ENCODE data around the gene GRID1.

GRID1 gene

GRCh38 chr10:85983051-85983450, 383.5 kb downstream of the GRID1 start:
- H3K27ac Mint-ChIP-seq: no peak overlapping the region
- TF ChIP-seq, protein P1, sequence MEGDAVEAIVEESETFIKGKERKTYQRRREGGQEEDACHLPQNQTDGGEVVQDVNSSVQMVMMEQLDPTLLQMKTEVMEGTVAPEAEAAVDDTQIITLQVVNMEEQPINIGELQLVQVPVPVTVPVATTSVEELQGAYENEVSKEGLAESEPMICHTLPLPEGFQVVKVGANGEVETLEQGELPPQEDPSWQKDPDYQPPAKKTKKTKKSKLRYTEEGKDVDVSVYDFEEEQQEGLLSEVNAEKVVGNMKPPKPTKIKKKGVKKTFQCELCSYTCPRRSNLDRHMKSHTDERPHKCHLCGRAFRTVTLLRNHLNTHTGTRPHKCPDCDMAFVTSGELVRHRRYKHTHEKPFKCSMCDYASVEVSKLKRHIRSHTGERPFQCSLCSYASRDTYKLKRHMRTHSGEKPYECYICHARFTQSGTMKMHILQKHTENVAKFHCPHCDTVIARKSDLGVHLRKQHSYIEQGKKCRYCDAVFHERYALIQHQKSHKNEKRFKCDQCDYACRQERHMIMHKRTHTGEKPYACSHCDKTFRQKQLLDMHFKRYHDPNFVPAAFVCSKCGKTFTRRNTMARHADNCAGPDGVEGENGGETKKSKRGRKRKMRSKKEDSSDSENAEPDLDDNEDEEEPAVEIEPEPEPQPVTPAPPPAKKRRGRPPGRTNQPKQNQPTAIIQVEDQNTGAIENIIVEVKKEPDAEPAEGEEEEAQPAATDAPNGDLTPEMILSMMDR (IDR thresholded peaks at IDR 0.05): no peak
- peaks cover 26% of the 10 kb centered on the region for H3K27me3 Mint-ChIP-seq (ENCODE audit: low read depth, poor library complexity)
- H3K36me3 Mint-ChIP-seq (ENCODE audit: low read depth): no peaks in the 10 kb centered on the region
- peaks cover 17% of the 10 kb centered on the region for H3K4me1 Mint-ChIP-seq
- no peaks in the 10 kb centered on the region for H3K9me3 Mint-ChIP-seq
- no peak for DNase-seq
- no peak overlapping the region for H3K4me3 Mint-ChIP-seq

DNA sequence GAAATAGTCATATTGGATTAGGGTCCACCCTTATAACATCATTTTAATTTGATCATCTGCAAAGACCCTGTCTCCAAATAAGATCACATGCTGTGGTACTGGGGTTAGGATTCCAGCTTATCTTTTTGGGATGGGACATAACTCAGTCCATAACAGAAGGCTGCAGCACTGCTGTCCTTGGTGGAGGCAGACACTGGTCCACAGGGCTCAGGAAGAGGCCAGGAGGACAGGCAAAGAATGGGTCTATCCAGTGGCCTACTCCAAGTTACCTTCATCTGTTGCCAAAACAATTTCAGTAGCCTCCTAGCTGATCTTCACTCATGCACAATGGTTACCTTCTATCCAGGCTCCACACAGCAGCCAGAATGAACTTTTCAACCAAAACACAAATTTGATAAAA, 387.0 kb downstream of the GRID1 start:
- H3K27me3 Mint-ChIP-seq (ENCODE audit: low read depth, poor library complexity): peaks cover 31% of the 10 kb centered on the region
- H3K9me3 Mint-ChIP-seq: no peaks in the 10 kb centered on the region
- no peaks in the 10 kb centered on the region for H3K36me3 Mint-ChIP-seq (ENCODE audit: low read depth)
- no peak overlapping the region for H3K27ac Mint-ChIP-seq
- no peak overlapping the region for H3K4me3 Mint-ChIP-seq
- H3K4me1 Mint-ChIP-seq: peaks cover 17% of the 10 kb centered on the region
- TF ChIP-seq, protein P1 (IDR thresholded peaks at IDR 0.05): no peak
- DNase-seq: no peak

- H3K9me3 Mint-ChIP-seq: no peaks in the 10 kb centered on the region
- TF ChIP-seq, protein P1 (IDR thresholded peaks at IDR 0.05): no peak
- H3K4me3 Mint-ChIP-seq: no peak overlapping the region
- H3K4me1 Mint-ChIP-seq: peaks cover 12% of the 10 kb centered on the region
- no peak for DNase-seq
- no peak overlapping the region for H3K27ac Mint-ChIP-seq
- H3K27me3 Mint-ChIP-seq (ENCODE audit: low read depth, poor library complexity): peaks cover 28% of the 10 kb centered on the region
- H3K36me3 Mint-ChIP-seq (ENCODE audit: low read depth): no peaks in the 10 kb centered on the region
These were observed 387.8 kb downstream of the GRID1 start for GRCh38 chr10:85978566-85979358.

- Mint-ChIP-seq H3K9me3 (no peaks in the 10 kb centered on the region), H3K4me1 (peaks cover 5% of the 10 kb centered on the region), H3K4me3 (no peak overlapping the region), H3K27ac (no peak overlapping the region), H3K27me3 (ENCODE audit: low read depth, poor library complexity) (peaks cover 28% of the 10 kb centered on the region), H3K36me3 (ENCODE audit: low read depth) (no peaks in the 10 kb centered on the region)
- TF ChIP-seq, protein P1 (IDR thresholded peaks at IDR 0.05): no peak
- no peak for DNase-seq
These were observed 389.0 kb downstream of the GRID1 start for GRCh38 chr10:85977642-85978041.

- DNase-seq: no peak
- TF ChIP-seq, protein P1 (IDR thresholded peaks at IDR 0.05): no peak
- no peak overlapping the region for H3K4me3 Mint-ChIP-seq
- no peak overlapping the region for H3K27ac Mint-ChIP-seq
- H3K27me3 Mint-ChIP-seq (ENCODE audit: low read depth, poor library complexity): peaks cover 28% of the 10 kb centered on the region
- H3K9me3 Mint-ChIP-seq: peaks cover 9% of the 10 kb centered on the region
- no peaks in the 10 kb centered on the region for H3K36me3 Mint-ChIP-seq (ENCODE audit: low read depth)
- no peaks in the 10 kb centered on the region for H3K4me1 Mint-ChIP-seq
These were observed 390.3 kb downstream of the GRID1 start for GRCh38 chr10:85976267-85976793.

DNA sequence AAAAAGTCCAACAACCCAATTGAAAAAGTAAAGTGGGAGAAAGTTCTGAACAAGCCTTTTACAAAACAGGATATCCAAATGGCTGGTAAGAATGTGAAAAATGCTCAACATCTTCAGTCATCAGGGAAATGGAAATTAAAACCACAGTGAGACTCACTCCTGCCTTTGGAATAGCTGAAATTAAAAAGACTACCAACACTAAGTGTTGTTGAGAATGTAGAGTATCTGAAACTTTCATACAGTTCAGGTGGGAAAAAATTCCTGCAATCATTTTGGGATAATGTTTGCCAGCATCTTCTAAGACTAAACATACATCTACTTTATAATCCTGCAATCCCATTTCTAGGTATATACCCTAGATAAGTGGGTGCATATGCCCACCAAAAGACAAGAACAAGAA, 395.1 kb downstream of the GRID1 start:
- Mint-ChIP-seq H3K27ac (no peak overlapping the region), H3K4me1 (no peaks in the 10 kb centered on the region)
- TF ChIP-seq, protein P1 (IDR thresholded peaks at IDR 0.05): no peak

More for the DNA sequence above, 395.1 kb downstream of the GRID1 start:
- peaks cover 23% of the 10 kb centered on the region for H3K9me3 Mint-ChIP-seq
- H3K27me3 Mint-ChIP-seq (ENCODE audit: low read depth, poor library complexity): peaks cover 16% of the 10 kb centered on the region
- H3K4me3 Mint-ChIP-seq: no peak overlapping the region
- no peak for DNase-seq
- no peaks in the 10 kb centered on the region for H3K36me3 Mint-ChIP-seq (ENCODE audit: low read depth)

All from nephron progenitor cell (in vitro differentiated cells).